Mesendoderm (in vitro differentiated cells): ENCODE measurements around the gene RCE1.

ENCODE experiments used
- DNase-seq: peaks from one replicate; pipeline ENCODE4 v3.0.0; 2013
- H2AK5ac ChIP-seq: 2 replicates; pipeline ENCODE4 v1.6.1; 2013; ENCODE audit warnings: low read length, inconsistent platforms
- H2BK120ac ChIP-seq: 2 replicates; pipeline ENCODE4 v1.6.1; 2013; ENCODE audit warnings: low read depth, mild to moderate bottlenecking, low read length, moderate library complexity, mixed read lengths
- H2BK15ac ChIP-seq: replicated peaks from 2 replicates; pipeline ENCODE4 v1.6.1; 2013; ENCODE audit warnings: low read depth, mild to moderate bottlenecking, moderate library complexity
- H2BK5ac ChIP-seq: 2 replicates; pipeline ENCODE4 v1.6.1; 2013; ENCODE audit warnings: low read length, inconsistent platforms
- H3K18ac ChIP-seq: 2 replicates; pipeline ENCODE4 v1.6.1; 2013; ENCODE audit warnings: mild to moderate bottlenecking, low read length, mixed read lengths
- H3K23ac ChIP-seq: one replicate; pipeline ENCODE4 v1.6.1; 2013; ENCODE audit warnings: low read length
- H3K27ac ChIP-seq: 2 replicates; pipeline ENCODE4 v1.5.1; 2013; ENCODE audit warnings: low read depth, mild to moderate bottlenecking, inconsistent platforms, low read length, moderate library complexity
- H3K27me3 ChIP-seq: 2 replicates; pipeline ENCODE4 v1.6.1; 2013; ENCODE audit warnings: low read length, control low read depth, mild to moderate bottlenecking, inconsistent platforms; ENCODE audit not compliant: insufficient read depth, poor library complexity
- H3K36me3 ChIP-seq: 2 replicates; pipeline ENCODE4 v1.6.1; 2013; ENCODE audit warnings: low read length, inconsistent platforms; ENCODE audit not compliant: control insufficient read depth, insufficient read depth
- H3K4ac ChIP-seq: one replicate; pipeline ENCODE4 v1.6.1; 2013; ENCODE audit warnings: low read depth, mild to moderate bottlenecking, low read length, moderate library complexity
- H3K4me1 ChIP-seq: 2 replicates; pipeline ENCODE4 v1.6.1; 2013; ENCODE audit warnings: low read depth, low read length, inconsistent platforms; ENCODE audit not compliant: control insufficient read depth
- H3K4me2 ChIP-seq: 2 replicates; pipeline ENCODE4 v1.6.1; 2013; ENCODE audit warnings: low read length
- H3K4me3 ChIP-seq: 2 replicates; pipeline ENCODE4 v1.5.1; 2013; ENCODE audit warnings: mild to moderate bottlenecking, low read length
- H3K56ac ChIP-seq: one replicate; pipeline ENCODE4 v1.6.1; 2013; ENCODE audit warnings: low read length
- H3K79me1 ChIP-seq: 2 replicates; pipeline ENCODE4 v1.6.1; 2013; ENCODE audit warnings: low read length, inconsistent platforms
- H3K79me2 ChIP-seq: 2 replicates; pipeline ENCODE4 v1.6.1; 2013; ENCODE audit warnings: mild to moderate bottlenecking, low read length; ENCODE audit not compliant: control insufficient read depth, insufficient read depth
- H3K9ac ChIP-seq: 2 replicates; pipeline ENCODE4 v1.6.1; 2013; ENCODE audit warnings: low read length, inconsistent platforms
- H4K5ac ChIP-seq: one replicate; pipeline ENCODE4 v1.6.1; 2013; ENCODE audit warnings: low read length
- H4K8ac ChIP-seq: one replicate; pipeline ENCODE4 v1.6.1; 2013; ENCODE audit warnings: low read depth, mild to moderate bottlenecking, control low read depth, low read length, moderate library complexity
- WGBS: extraction: QIAGEN DNeasy Blood & Tissue Kit; methylation state at CpG from one replicate; pipeline ENCODE4 v1.1.7; 2013; ENCODE audit warnings: low lambda C conversion rate, missing lambda C conversion rate; ENCODE audit not compliant: insufficient coverage; ENCODE audit errors: extremely low coverage; 5-methylcytosine and 5-hydroxymethylcytosine counted together

Gene RCE1

DNA sequence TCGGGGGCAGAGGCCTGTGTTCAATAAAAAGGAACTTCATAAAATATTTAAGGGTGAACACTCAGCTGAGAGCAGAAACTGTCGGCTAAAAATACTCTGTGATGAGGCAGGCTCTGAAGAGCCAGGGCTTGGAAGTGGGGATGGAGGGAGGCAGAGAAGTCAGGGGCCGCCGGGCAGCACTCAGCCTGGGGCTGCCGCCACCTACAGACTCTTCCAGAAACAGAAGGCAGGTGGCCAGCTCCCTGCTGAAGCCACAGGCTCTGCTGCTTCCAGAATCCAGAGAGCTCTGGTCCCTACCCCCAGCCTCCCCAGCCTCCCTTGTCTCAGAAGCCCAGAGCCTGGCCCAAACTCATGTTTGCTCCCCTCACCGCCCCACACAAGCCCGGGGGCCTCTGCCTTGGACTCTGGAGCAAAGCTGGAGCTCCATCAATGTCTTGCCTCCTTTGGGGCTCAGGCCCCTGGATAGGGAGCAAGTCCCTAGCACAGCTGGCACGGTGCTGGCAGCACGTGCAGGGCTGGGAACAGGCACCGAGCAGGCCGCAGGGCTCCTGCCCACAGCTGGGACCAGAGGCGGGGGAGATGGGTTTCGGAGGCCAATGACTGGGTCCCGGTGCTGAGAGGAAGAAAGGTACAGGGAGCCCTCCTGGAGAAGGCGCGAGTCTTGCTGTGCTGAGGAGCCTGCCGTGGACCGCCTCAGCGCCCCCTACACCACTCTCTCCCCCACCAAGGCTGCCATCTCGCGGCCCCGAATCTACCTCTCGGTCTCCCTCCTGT lies 21.9 kb downstream of the RCE1 start:
- Histone ChIP-seq H3K27me3 (no peaks in the 10 kb centered on the region), H2BK5ac (no peak overlapping the region), H2AK5ac (no peak overlapping the region), H3K4me2 (no peak overlapping the region), H3K36me3 (no peaks in the 10 kb centered on the region), H3K79me1 (no peaks in the 10 kb centered on the region), H4K8ac (no peak overlapping the region), H3K23ac (no peak overlapping the region), H3K9ac (no peak overlapping the region), H3K18ac (no peak overlapping the region), H3K79me2 (no peaks in the 10 kb centered on the region), H4K5ac (no peak overlapping the region), H3K56ac (no peak overlapping the region), H3K27ac (no peak overlapping the region), H3K4me1 (no peaks in the 10 kb centered on the region), H2BK15ac (no peak overlapping the region), H2BK120ac (no peak overlapping the region), H3K4ac (no peak overlapping the region), H3K4me3 (no peak overlapping the region)
- WGBS, result no CpG with 5 or more reads among the region's 23 CpGs
- no peak for DNase-seq

- Histone ChIP-seq H2BK120ac (no peak overlapping the region), H3K79me2 (no peaks in the 10 kb centered on the region), H3K36me3 (no peaks in the 10 kb centered on the region), H4K5ac (no peak overlapping the region), H3K4me3 (no peak overlapping the region), H3K4me1 (no peaks in the 10 kb centered on the region), H2AK5ac (no peak overlapping the region), H3K56ac (no peak overlapping the region), H3K9ac (no peak overlapping the region), H4K8ac (no peak overlapping the region), H2BK15ac (no peak overlapping the region), H3K18ac (no peak overlapping the region), H3K27me3 (no peaks in the 10 kb centered on the region), H2BK5ac (no peak overlapping the region), H3K79me1 (no peaks in the 10 kb centered on the region), H3K27ac (no peak overlapping the region), H3K4ac (no peak overlapping the region), H3K4me2 (no peak overlapping the region), H3K23ac (no peak overlapping the region)
- no peak for DNase-seq
- WGBS, result no CpG with 5 or more reads among the region's 23 CpGs
Measured at GRCh38 chr11:66866007-66866406, 22.8 kb downstream of the RCE1 start.

- Histone ChIP-seq H3K23ac (no peak overlapping the region), H3K4me1 (no peaks in the 10 kb centered on the region), H4K5ac (no peak overlapping the region), H3K79me1 (no peaks in the 10 kb centered on the region), H4K8ac (no peak overlapping the region), H2BK15ac (no peak overlapping the region), H3K4ac (no peak overlapping the region), H3K4me2 (no peak overlapping the region), H3K27me3 (no peaks in the 10 kb centered on the region), H3K4me3 (no peak overlapping the region), H3K27ac (no peak overlapping the region), H3K56ac (no peak overlapping the region), H2AK5ac (no peak overlapping the region), H3K79me2 (no peaks in the 10 kb centered on the region), H3K9ac (no peak overlapping the region), H3K36me3 (no peaks in the 10 kb centered on the region), H2BK5ac (no peak overlapping the region), H2BK120ac (no peak overlapping the region), H3K18ac (no peak overlapping the region)
- no CpG with 5 or more reads among the region's 7 CpGs for WGBS
- no peak for DNase-seq
Measured at GRCh38 chr11:66866511-66866986, 23.3 kb downstream of the RCE1 start.

DNA sequence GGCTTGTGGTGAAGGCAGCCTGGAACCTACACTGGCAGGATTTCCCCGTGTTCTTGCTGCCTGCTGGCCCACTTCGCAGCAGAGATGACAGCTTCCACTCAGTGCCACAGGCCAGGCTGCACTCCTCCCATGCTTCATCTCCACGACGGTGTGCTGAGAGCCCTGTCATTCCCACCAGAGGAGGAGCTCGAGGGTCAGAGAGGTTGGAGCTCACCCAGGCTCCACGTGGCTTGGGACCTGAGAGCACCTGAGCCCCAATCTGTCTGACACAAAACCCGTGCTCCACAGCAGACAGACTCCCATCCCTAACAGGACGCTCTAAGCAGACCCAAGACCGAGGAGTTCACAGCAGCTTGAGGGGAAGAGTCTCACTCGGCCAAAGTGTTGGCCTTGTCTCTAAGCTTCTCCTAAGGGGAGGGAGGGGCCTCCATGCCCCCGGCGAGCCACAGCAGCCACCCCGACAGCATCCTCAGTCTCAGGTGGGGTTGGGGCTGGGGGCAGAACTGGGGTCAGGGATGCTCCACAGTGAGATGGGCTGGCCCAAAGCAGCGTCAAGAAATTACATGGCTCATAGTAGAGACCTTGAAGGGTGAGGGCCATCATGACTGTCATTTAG lies 24.3 kb downstream of the RCE1 start:
- H3K4me3 ChIP-seq, result no peak overlapping the region
- peak; percentile 50 for DNase-seq

DNA sequence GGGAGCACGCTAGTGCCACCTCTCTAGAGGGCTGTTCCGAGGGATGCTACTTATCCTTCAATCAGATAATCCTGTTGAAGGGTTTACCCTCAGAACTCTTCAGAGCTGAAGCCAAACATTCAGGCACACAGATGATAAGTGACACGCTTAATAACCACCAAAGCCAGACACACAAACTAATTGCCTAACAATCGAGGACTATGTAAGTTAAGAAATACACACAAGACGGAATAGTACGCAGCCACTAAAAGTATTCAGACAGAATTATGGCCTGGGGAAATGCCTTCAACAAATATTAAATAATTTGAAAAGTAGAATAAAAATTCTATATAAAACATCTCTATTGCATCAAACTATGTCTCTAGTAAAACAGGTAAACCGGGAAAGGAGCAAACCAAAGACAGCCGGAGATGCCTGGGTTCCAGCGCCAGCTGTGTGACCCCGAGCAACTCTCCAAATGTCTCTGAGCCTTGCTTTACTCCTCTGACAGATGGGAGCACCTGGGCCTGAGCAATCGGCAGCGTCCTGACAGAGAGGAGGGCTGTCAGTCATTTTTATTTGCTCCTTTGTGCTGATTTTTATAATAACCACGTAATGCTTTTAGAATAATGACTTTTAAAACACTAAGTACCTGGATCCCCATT lies 25.0 kb downstream of the RCE1 start:
- Histone ChIP-seq H3K36me3 (no peaks in the 10 kb centered on the region), H3K79me1 (no peaks in the 10 kb centered on the region), H4K8ac (no peak overlapping the region), H3K27me3 (no peaks in the 10 kb centered on the region), H3K4me3 (no peak overlapping the region), H3K4me2 (no peak overlapping the region), H3K18ac (no peak overlapping the region), H3K4ac (no peak overlapping the region), H2BK120ac (no peak overlapping the region), H3K4me1 (no peaks in the 10 kb centered on the region), H4K5ac (no peak overlapping the region), H3K79me2 (no peaks in the 10 kb centered on the region), H3K23ac (no peak overlapping the region), H3K27ac (no peak overlapping the region), H2AK5ac (no peak overlapping the region), H2BK15ac (no peak overlapping the region), H3K9ac (no peak overlapping the region), H3K56ac (no peak overlapping the region), H2BK5ac (no peak overlapping the region)
- no peak for DNase-seq
- no CpG with 5 or more reads among the region's 13 CpGs for WGBS

More for the DNA sequence above, 24.3 kb downstream of the RCE1 start:
- Histone ChIP-seq H3K18ac (no peak overlapping the region), H4K5ac (no peak overlapping the region), H2BK5ac (no peak overlapping the region), H2AK5ac (no peak overlapping the region), H4K8ac (no peak overlapping the region), H3K79me2 (no peaks in the 10 kb centered on the region), H2BK15ac (no peak overlapping the region), H3K23ac (no peak overlapping the region), H3K56ac (no peak overlapping the region), H3K4me2 (no peak overlapping the region), H3K27ac (no peak overlapping the region), H3K27me3 (no peaks in the 10 kb centered on the region), H3K4me1 (no peaks in the 10 kb centered on the region), H3K36me3 (no peaks in the 10 kb centered on the region), H3K79me1 (no peaks in the 10 kb centered on the region), H2BK120ac (no peak overlapping the region), H3K4ac (no peak overlapping the region), H3K9ac (no peak overlapping the region)
- no CpG with 5 or more reads among the region's 14 CpGs for WGBS
